ENCODE results near the gene CCSER2. TPM values are rescaled to one million over a fixed set of nuclear protein-coding genes. Genes with fewer than 3 reads are reported as not detected.

Gene CCSER2
- total RNA-seq, 2 experiments from 2014 or later = 92.7 to 98.0 TPM

GRCh38 chr10:84360637-84361365 is 32.4 kb downstream of the CCSER2 start:
- Mint-ChIP-seq H3K27me3 (no peaks in the 10 kb centered on the region), H3K27ac (no peak overlapping the region), H3K4me3 (peak overlapping the region; percentile 12), H3K4me1 (peaks cover 43% of the 10 kb centered on the region), H3K9me3 (no peaks in the 10 kb centered on the region), H3K36me3 (peaks cover 16% of the 10 kb centered on the region)
- DNase-seq (no peak), ATAC-seq (ENCODE audit: low read depth) (no peak)
- POLR2A ChIA-PET = no interaction called here

GRCh38 chr10:84365335-84365881 is 37.0 kb downstream of the CCSER2 start:
- ATAC-seq (ENCODE audit: low read depth) (no peak), DNase-seq (no peak)
- Mint-ChIP-seq H3K27ac (no peak overlapping the region), H3K9me3 (no peaks in the 10 kb centered on the region), H3K27me3 (no peaks in the 10 kb centered on the region), H3K4me3 (no peak overlapping the region), H3K36me3 (peaks cover 23% of the 10 kb centered on the region), H3K4me1 (peaks cover 28% of the 10 kb centered on the region)
- POLR2A ChIA-PET = no interaction called here

GRCh38 chr10:84366041-84366440 is 37.7 kb downstream of the CCSER2 start:
- H3K27me3 Mint-ChIP-seq = no peaks in the 10 kb centered on the region
- POLR2A ChIA-PET = interaction anchor here (0.6 kb wide), 1 partner anchor 37 kb away, joined by 4 read pairs; no protein-coding TSS in a partner anchor
- H3K4me1 Mint-ChIP-seq = peaks cover 22% of the 10 kb centered on the region
- H3K9me3 Mint-ChIP-seq = no peaks in the 10 kb centered on the region
- ATAC-seq (ENCODE audit: low read depth) = no peak
- H3K36me3 Mint-ChIP-seq = peaks cover 25% of the 10 kb centered on the region
- H3K27ac Mint-ChIP-seq = no peak overlapping the region
- no peak overlapping the region for H3K4me3 Mint-ChIP-seq
- no peak for DNase-seq

GRCh38 chr10:84367256-84367655 is 38.9 kb downstream of the CCSER2 start:
- POLR2A ChIA-PET = no interaction called here
- no peak overlapping the region for H3K27ac Mint-ChIP-seq
- H3K4me3 Mint-ChIP-seq = no peak overlapping the region
- H3K4me1 Mint-ChIP-seq = peaks cover 18% of the 10 kb centered on the region
- ATAC-seq (ENCODE audit: low read depth) (no peak), DNase-seq (no peak)
- H3K36me3 Mint-ChIP-seq = peaks cover 23% of the 10 kb centered on the region
- H3K27me3 Mint-ChIP-seq = no peaks in the 10 kb centered on the region
- no peaks in the 10 kb centered on the region for H3K9me3 Mint-ChIP-seq

GRCh38 chr10:84368828-84369227 is 40.4 kb downstream of the CCSER2 start:
- Mint-ChIP-seq H3K27me3 (no peaks in the 10 kb centered on the region), H3K4me3 (no peak overlapping the region), H3K9me3 (no peaks in the 10 kb centered on the region), H3K36me3 (peaks cover 18% of the 10 kb centered on the region), H3K27ac (no peak overlapping the region), H3K4me1 (peaks cover 10% of the 10 kb centered on the region)
- DNase-seq (no peak), ATAC-seq (ENCODE audit: low read depth) (no peak)
- POLR2A ChIA-PET = no interaction called here

GRCh38 chr10:84370283-84370682 is 41.9 kb downstream of the CCSER2 start:
- Mint-ChIP-seq H3K9me3 (no peaks in the 10 kb centered on the region), H3K4me1 (peaks cover 11% of the 10 kb centered on the region), H3K27me3 (no peaks in the 10 kb centered on the region), H3K36me3 (peaks cover 18% of the 10 kb centered on the region), H3K27ac (no peak overlapping the region), H3K4me3 (no peak overlapping the region)
- DNase-seq (no peak), ATAC-seq (ENCODE audit: low read depth) (no peak)
- POLR2A ChIA-PET = no interaction called here

- Mint-ChIP-seq H3K27me3 (no peaks in the 10 kb centered on the region), H3K9me3 (no peaks in the 10 kb centered on the region), H3K4me1 (peaks cover 10% of the 10 kb centered on the region), H3K36me3 (peaks cover 16% of the 10 kb centered on the region), H3K27ac (no peak overlapping the region), H3K4me3 (no peak overlapping the region)
- no peak for DNase-seq
- POLR2A ChIA-PET = no interaction called here
- ATAC-seq (ENCODE audit: low read depth) = no peak
Measured at GRCh38 chr10:84371944-84372343, 43.6 kb downstream of the CCSER2 start.

GRCh38 chr10:84373000-84373399 is 44.6 kb downstream of the CCSER2 start:
- DNase-seq (no peak), ATAC-seq (ENCODE audit: low read depth) (no peak)
- POLR2A ChIA-PET = no interaction called here
- Mint-ChIP-seq H3K27me3 (no peaks in the 10 kb centered on the region), H3K4me1 (peaks cover 8% of the 10 kb centered on the region), H3K27ac (no peak overlapping the region), H3K36me3 (peaks cover 9% of the 10 kb centered on the region), H3K4me3 (no peak overlapping the region), H3K9me3 (no peaks in the 10 kb centered on the region)

- Mint-ChIP-seq H3K27me3 (no peaks in the 10 kb centered on the region), H3K4me3 (no peak overlapping the region), H3K27ac (no peak overlapping the region), H3K9me3 (no peaks in the 10 kb centered on the region), H3K4me1 (peaks cover 8% of the 10 kb centered on the region), H3K36me3 (peaks cover 9% of the 10 kb centered on the region)
- DNase-seq (no peak), ATAC-seq (ENCODE audit: low read depth) (no peak)
- POLR2A ChIA-PET = no interaction called here
Measured at GRCh38 chr10:84374455-84374854, 46.1 kb downstream of the CCSER2 start.

- H3K27me3 Mint-ChIP-seq = no peaks in the 10 kb centered on the region
- no peaks in the 10 kb centered on the region for H3K9me3 Mint-ChIP-seq
- no peak overlapping the region for H3K27ac Mint-ChIP-seq
- DNase-seq (no peak), ATAC-seq (ENCODE audit: low read depth) (no peak)
- peaks cover 11% of the 10 kb centered on the region for H3K36me3 Mint-ChIP-seq
- peaks cover 8% of the 10 kb centered on the region for H3K4me1 Mint-ChIP-seq
- no peak overlapping the region for H3K4me3 Mint-ChIP-seq
- POLR2A ChIA-PET = no interaction called here
Measured at GRCh38 chr10:84375011-84375410, 46.6 kb downstream of the CCSER2 start.

GRCh38 chr10:84375881-84376280 is 47.5 kb downstream of the CCSER2 start:
- DNase-seq (no peak), ATAC-seq (ENCODE audit: low read depth) (no peak)
- peaks cover 8% of the 10 kb centered on the region for H3K4me1 Mint-ChIP-seq
- peaks cover 18% of the 10 kb centered on the region for H3K36me3 Mint-ChIP-seq
- H3K9me3 Mint-ChIP-seq = no peaks in the 10 kb centered on the region
- H3K4me3 Mint-ChIP-seq = no peak overlapping the region
- no peak overlapping the region for H3K27ac Mint-ChIP-seq
- H3K27me3 Mint-ChIP-seq = no peaks in the 10 kb centered on the region
- POLR2A ChIA-PET = no interaction called here

- Mint-ChIP-seq H3K4me1 (peaks cover under 1% of the 10 kb centered on the region), H3K36me3 (peaks cover 52% of the 10 kb centered on the region), H3K27ac (no peak overlapping the region), H3K4me3 (no peak overlapping the region), H3K27me3 (no peaks in the 10 kb centered on the region), H3K9me3 (peaks cover 4% of the 10 kb centered on the region)
- no peak for DNase-seq
- ATAC-seq (ENCODE audit: low read depth) = no peak
- POLR2A ChIA-PET = no interaction called here
Measured at GRCh38 chr10:84388148-84388547, 59.8 kb downstream of the CCSER2 start.

- POLR2A ChIA-PET = no interaction called here
- Mint-ChIP-seq H3K4me1 (peaks cover 4% of the 10 kb centered on the region), H3K9me3 (peaks cover 2% of the 10 kb centered on the region), H3K27ac (no peak overlapping the region), H3K27me3 (no peaks in the 10 kb centered on the region), H3K4me3 (no peak overlapping the region), H3K36me3 (peaks cover 38% of the 10 kb centered on the region)
- ATAC-seq (ENCODE audit: low read depth) = no peak
- DNase-seq = no peak
Measured at GRCh38 chr10:84390364-84390763, 62.0 kb downstream of the CCSER2 start.

- peaks cover 39% of the 10 kb centered on the region for H3K36me3 Mint-ChIP-seq
- H3K4me1 Mint-ChIP-seq = peaks cover 7% of the 10 kb centered on the region
- ATAC-seq (ENCODE audit: low read depth) (no peak), DNase-seq (no peak)
- peaks cover 2% of the 10 kb centered on the region for H3K9me3 Mint-ChIP-seq
- no peak overlapping the region for H3K4me3 Mint-ChIP-seq
- H3K27me3 Mint-ChIP-seq = no peaks in the 10 kb centered on the region
- POLR2A ChIA-PET = no interaction called here
- no peak overlapping the region for H3K27ac Mint-ChIP-seq
Measured at GRCh38 chr10:84391326-84391725, 62.9 kb downstream of the CCSER2 start.
